K562 (cell line): ENCODE results near the gene RETREG2. TPM values are rescaled to one million over a fixed set of nuclear protein-coding genes. Genes with fewer than 3 reads are reported as not detected.
A peak's percentile ranks its signal among the peaks of the same experiment; 100 is the strongest.

ENCODE experiments used
- KLF1 ChIP-seq: fragments of 450-650 bp; IDR thresholded peaks from 2 replicates; pipeline ENCODE4 v1.6.1; 2016; ENCODE audit warnings: missing genetic modification characterization, missing compliant biosample characterization
- TAL1 ChIP-seq: fragments of 450-650 bp; IDR thresholded peaks from 2 replicates; pipeline ENCODE4 v1.6.1; 2016; ENCODE audit warnings: mild to moderate bottlenecking
- TCF7L2 ChIP-seq: fragments of 150-350 bp; IDR thresholded peaks from 2 replicates; pipeline ENCODE4 v1.6.1; 2016; ENCODE audit warnings: low read depth, mild to moderate bottlenecking, low read length, moderate library complexity
- TFE3 ChIP-seq: fragments of 450-650 bp; formaldehyde crosslinking; IDR thresholded peaks from 2 replicates; pipeline ENCODE4 v1.4.0; 2020; ENCODE audit warnings: mild to moderate bottlenecking, mixed read lengths
- ZBTB8A ChIP-seq: fragments of 450-650 bp; IDR thresholded peaks from 2 replicates; pipeline ENCODE4 v1.6.1; 2018; ENCODE audit warnings: mild to moderate bottlenecking, moderate library complexity; ENCODE audit not compliant: partially characterized antibody
- ZNF197 ChIP-seq: fragments of 200-800 bp; sonication (Bioruptor generic); IDR thresholded peaks from 2 replicates; pipeline ENCODE4 v1.6.1; 2016; ENCODE audit warnings: low read depth, missing genetic modification characterization, missing compliant biosample characterization
- ZNF23 ChIP-seq: fragments of 250-450 bp; sonication (Bioruptor Pico); IDR thresholded peaks from 2 replicates; pipeline ENCODE4 v1.4.0; 2020; ENCODE audit warnings: mild to moderate bottlenecking
- ZNF354B ChIP-seq: fragments of 250-450 bp; sonication (Bioruptor Pico); IDR thresholded peaks from 2 replicates; pipeline ENCODE4 v1.4.0; 2020
- ZNF511 ChIP-seq: sonication (generic); formaldehyde crosslinking; IDR thresholded peaks from 2 replicates; pipeline ENCODE4 v1.8.0; 2022; ENCODE audit warnings: mild to moderate bottlenecking, missing genetic modification reagents
- polyA plus RNA-seq, 8 experiments: library from polyadenylated mRNA; depleted of rRNA in 4 of 8; stranded (reverse) in 5 of 8; unstranded in 3 of 8; fragments of >200 nt; fragmentation: Nextera tagmentation in 2 of 8; fragmentation: Illumina TruSeq in 1 of 8; extraction: Ambion mirVana in 2 of 8; extraction: Trizol in 1 of 8; gene quantifications; 2 replicates each; pipeline versions ENCODE4 v1.2.1 to v1.2.3, GENCODE V29; 2011 to 2014; ENCODE audit warnings: inconsistent platforms in 1 of 8, missing spikeins in 1 of 8
- total RNA-seq, 7 experiments: library from RNA; depleted of rRNA in 6 of 7; stranded (reverse); fragments of >200 nt in 6 of 7; fragmentation: Illumina TruSeq in 2 of 7; extraction: Trizol in 2 of 7; gene quantifications; 2 replicates each; pipeline versions ENCODE4 v1.2.1 to v1.2.3, GENCODE V29; 2011 to 2021; ENCODE audit warnings: low replicate concordance in 1 of 7
- TF ChIP-seq, protein P1 (sequence below), 2 experiments: IDR thresholded peaks; 2 replicates each; pipeline ENCODE4 v1.6.1; 2012; ENCODE audit warnings: improper control_type of control experiment in 2 of 2, low read depth in 2 of 2, low read length in 2 of 2, borderline replicate concordance in 1 of 2
- TF ChIP-seq, protein P2 (sequence below): IDR thresholded peaks from 2 replicates; pipeline ENCODE4 v1.6.1; 2011; ENCODE audit warnings: borderline replicate concordance, low read depth, mild to moderate bottlenecking, moderate library complexity, low read length; ENCODE audit not compliant: insufficient read depth, poor library complexity, severe bottlenecking
- TF ChIP-seq, protein P3 (sequence below): fragments of 250-450 bp; sonication (Bioruptor Pico); IDR thresholded peaks from 2 replicates; pipeline ENCODE4 v1.4.0; 2020; ENCODE audit warnings: mild to moderate bottlenecking, moderate library complexity
- TF ChIP-seq, protein P4 (sequence below): fragments of 250-450 bp; sonication (Bioruptor Pico); IDR thresholded peaks from 2 replicates; pipeline ENCODE4 v1.4.0; 2020; ENCODE audit warnings: borderline replicate concordance
- TF ChIP-seq, protein P5 (sequence below): fragments of 250-450 bp; sonication (Bioruptor Pico); IDR thresholded peaks from 2 replicates; pipeline ENCODE4 v1.8.0; 2021; ENCODE audit warnings: moderate library complexity, mild to moderate bottlenecking, inconsistent platforms

Gene RETREG2
- total and polyA plus RNA-seq, 9 of the 15 experiments (the other 6 are each of a cell fraction or from before 2014, with no cell fraction given): 4.9 to 40.1 (median 19.2) TPM

- TF ChIP-seq, protein P1, sequence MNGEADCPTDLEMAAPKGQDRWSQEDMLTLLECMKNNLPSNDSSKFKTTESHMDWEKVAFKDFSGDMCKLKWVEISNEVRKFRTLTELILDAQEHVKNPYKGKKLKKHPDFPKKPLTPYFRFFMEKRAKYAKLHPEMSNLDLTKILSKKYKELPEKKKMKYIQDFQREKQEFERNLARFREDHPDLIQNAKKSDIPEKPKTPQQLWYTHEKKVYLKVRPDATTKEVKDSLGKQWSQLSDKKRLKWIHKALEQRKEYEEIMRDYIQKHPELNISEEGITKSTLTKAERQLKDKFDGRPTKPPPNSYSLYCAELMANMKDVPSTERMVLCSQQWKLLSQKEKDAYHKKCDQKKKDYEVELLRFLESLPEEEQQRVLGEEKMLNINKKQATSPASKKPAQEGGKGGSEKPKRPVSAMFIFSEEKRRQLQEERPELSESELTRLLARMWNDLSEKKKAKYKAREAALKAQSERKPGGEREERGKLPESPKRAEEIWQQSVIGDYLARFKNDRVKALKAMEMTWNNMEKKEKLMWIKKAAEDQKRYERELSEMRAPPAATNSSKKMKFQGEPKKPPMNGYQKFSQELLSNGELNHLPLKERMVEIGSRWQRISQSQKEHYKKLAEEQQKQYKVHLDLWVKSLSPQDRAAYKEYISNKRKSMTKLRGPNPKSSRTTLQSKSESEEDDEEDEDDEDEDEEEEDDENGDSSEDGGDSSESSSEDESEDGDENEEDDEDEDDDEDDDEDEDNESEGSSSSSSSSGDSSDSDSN (IDR thresholded peaks at IDR 0.05; ENCODE audit: borderline replicate concordance in 1 of 2, low read depth in 2 of 2, low read length in 2 of 2): 0 out of 4 replicates have a peak, but pooled peaks have one; percentile 17 to 43
- TF ChIP-seq ZNF511 (CRISPR knock-in tag) (no peak; the same call in 1 of the 2 replicates), TCF7L2 (no peak), TAL1 (no peak), ZNF354B (CRISPR knock-in tag) (no peak), ZBTB8A (no peak), TFE3 (CRISPR knock-in tag) (no peak), ZNF23 (CRISPR knock-in tag) (no peak), KLF1 (no peak), ZNF197 (CRISPR knock-in tag) (no peak)
- TF ChIP-seq, protein P2, sequence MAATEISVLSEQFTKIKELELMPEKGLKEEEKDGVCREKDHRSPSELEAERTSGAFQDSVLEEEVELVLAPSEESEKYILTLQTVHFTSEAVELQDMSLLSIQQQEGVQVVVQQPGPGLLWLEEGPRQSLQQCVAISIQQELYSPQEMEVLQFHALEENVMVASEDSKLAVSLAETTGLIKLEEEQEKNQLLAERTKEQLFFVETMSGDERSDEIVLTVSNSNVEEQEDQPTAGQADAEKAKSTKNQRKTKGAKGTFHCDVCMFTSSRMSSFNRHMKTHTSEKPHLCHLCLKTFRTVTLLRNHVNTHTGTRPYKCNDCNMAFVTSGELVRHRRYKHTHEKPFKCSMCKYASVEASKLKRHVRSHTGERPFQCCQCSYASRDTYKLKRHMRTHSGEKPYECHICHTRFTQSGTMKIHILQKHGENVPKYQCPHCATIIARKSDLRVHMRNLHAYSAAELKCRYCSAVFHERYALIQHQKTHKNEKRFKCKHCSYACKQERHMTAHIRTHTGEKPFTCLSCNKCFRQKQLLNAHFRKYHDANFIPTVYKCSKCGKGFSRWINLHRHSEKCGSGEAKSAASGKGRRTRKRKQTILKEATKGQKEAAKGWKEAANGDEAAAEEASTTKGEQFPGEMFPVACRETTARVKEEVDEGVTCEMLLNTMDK: no peak
- TF ChIP-seq, protein P3, sequence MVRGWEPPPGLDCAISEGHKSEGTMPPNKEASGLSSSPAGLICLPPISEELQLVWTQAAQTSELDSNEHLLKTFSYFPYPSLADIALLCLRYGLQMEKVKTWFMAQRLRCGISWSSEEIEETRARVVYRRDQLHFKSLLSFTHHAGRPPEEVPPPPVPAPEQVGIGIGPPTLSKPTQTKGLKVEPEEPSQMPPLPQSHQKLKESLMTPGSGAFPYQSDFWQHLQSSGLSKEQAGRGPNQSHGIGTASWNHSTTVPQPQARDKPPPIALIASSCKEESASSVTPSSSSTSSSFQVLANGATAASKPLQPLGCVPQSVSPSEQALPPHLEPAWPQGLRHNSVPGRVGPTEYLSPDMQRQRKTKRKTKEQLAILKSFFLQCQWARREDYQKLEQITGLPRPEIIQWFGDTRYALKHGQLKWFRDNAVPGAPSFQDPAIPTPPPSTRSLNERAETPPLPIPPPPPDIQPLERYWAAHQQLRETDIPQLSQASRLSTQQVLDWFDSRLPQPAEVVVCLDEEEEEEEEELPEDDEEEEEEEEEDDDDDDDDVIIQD: no peak
- TF ChIP-seq, protein P4, sequence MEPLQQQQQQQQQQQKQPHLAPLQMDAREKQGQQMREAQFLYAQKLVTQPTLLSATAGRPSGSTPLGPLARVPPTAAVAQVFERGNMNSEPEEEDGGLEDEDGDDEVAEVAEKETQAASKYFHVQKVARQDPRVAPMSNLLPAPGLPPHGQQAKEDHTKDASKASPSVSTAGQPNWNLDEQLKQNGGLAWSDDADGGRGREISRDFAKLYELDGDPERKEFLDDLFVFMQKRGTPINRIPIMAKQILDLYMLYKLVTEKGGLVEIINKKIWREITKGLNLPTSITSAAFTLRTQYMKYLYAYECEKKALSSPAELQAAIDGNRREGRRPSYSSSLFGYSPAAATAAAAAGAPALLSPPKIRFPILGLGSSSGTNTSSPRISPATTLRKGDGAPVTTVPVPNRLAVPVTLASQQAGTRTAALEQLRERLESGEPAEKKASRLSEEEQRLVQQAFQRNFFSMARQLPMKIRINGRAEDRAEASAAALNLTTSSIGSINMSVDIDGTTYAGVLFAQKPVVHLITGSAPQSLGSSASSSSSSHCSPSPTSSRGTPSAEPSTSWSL (CRISPR knock-in tag): no peak
- TF ChIP-seq, protein P5, sequence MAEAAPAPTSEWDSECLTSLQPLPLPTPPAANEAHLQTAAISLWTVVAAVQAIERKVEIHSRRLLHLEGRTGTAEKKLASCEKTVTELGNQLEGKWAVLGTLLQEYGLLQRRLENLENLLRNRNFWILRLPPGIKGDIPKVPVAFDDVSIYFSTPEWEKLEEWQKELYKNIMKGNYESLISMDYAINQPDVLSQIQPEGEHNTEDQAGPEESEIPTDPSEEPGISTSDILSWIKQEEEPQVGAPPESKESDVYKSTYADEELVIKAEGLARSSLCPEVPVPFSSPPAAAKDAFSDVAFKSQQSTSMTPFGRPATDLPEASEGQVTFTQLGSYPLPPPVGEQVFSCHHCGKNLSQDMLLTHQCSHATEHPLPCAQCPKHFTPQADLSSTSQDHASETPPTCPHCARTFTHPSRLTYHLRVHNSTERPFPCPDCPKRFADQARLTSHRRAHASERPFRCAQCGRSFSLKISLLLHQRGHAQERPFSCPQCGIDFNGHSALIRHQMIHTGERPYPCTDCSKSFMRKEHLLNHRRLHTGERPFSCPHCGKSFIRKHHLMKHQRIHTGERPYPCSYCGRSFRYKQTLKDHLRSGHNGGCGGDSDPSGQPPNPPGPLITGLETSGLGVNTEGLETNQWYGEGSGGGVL (CRISPR knock-in tag): no peak
Measured at GRCh38 chr2:219218217-219218731, 40.2 kb downstream of the RETREG2 start (continued).
